HTERT RPE-1 (cell line): Measurements from ENCODE around the gene FAM78B.

Source experiments
- in situ Hi-C: fragments of 300-500 bp; cut with MboI; formaldehyde crosslinking; loops from 4 replicates; pipeline ENCODE4 v1.14.3; 2020; ENCODE audit warnings: low sequenced_read_pairs

FAM78B gene

DNA sequence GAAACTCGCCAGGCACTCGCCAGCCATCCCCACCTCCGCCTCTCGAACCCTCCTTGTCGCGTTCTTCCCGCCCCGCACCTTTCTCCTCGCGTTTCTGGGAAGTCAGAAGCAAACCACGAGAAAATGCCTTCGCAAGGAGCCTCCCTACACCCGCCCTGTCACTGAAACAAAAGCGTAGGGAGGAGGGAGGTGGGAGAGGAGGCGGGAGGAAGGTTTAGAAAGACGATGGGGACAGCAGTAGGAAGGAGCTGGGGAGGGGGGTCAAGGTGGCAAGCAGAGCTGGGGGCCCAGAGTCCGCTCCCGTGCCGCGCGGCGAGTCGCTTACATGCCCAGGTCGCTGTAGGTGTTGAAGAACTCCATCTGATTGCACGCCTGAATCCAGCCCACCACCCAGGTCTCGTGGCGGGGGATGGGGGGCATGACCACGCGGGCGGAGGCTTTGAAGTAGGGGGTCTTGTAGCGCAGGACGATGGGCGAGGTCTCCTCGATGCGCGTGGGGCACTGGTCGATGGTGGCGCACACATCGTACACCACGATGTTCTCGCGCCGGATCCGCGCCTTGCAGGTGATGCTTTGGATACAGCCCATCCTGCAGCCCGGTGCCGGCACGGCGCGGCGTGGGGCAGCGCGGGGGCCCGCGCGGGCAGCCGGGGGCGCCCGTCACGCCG lies 1.0 kb downstream of the FAM78B start:
- in situ Hi-C loops = no loop called here

- in situ Hi-C loops = no loop called here
Measured at GRCh38 chr1:166164995-166165660, 1.7 kb downstream of the FAM78B start.

- in situ Hi-C loops = no loop called here
Measured at GRCh38 chr1:166164646-166164994, 2.2 kb downstream of the FAM78B start.

GRCh38 chr1:166159656-166160055 lies 7.1 kb downstream of the FAM78B start:
- in situ Hi-C loops = no loop called here

GRCh38 chr1:166156674-166157073 lies 10.1 kb downstream of the FAM78B start:
- in situ Hi-C loops = no loop called here

DNA sequence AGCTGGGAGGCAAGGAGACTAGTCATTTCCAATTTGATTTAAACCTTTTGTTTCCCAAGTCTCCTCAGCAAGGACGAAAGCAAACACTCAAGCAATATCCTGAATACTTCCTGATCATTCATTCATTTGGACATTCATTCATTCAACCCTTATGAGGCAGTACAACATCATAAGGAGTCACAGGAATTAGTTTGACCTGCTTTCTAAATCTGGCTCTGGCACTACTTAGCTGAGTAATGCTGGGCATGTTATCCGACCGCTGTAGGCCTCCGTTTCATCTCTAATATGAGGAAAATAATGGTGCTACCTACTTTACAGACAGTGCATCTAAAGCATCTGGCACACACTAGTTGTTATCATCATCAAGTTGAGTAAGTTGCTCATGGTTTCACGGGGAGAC lies 11.7 kb downstream of the FAM78B start:
- in situ Hi-C loops = no loop called here

DNA sequence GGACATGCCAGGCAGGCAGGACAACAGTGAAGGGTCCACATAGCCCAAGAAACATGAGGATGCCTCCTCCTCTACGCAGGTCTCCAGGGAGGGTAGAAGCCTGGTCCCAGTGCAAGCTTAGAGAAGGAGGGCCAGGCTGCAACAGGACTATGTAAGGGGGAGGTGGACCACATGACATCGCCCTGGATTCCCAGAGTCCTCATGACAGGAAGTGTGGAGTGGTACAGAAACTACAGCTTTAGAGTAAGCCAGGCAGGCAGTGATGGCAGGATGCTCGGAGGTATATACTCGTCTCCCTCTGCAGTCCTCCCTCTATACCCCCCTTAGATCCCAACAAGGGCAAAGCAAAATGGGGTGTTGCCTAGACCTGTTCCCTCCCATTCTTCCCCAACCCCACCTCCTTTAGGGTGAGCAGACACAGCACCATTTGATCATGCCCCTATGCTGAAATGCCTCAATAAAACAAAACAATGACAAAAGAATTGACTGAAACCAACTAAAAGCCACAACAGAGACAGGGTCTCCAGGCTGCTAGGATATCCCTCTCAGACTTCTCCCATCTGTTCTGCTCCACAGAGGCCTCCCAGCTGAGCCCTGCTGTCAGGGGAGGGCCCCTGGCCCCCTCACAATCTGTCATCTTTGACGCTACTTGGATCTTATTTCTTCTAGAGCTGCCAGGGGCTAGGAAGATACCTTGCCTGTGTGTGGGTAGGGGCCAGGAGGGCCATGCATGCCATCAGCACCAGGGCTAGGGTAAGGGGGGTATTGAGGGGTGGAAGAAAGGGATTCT lies 13.1 kb downstream of the FAM78B start:
- in situ Hi-C loops = no loop called here

DNA sequence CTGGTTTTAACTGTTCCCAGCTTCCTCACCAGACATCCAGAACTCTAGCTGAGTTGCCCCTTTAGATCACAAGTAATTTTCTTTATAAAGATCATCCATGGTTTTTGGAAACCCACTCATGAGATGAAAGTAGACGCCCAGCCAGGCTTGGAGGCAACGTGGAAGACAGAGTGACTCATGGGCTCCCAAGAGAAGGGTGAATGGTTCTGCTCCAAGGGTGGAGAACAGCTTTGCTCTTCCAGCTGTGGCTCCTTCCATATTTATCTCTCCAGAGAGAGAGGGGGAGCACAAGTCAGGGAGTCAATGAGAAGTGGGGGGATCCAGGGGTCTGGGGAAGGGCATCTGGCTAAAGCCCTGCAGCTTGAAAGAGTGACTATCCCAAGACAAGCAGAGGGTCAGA lies 13.8 kb downstream of the FAM78B start:
- in situ Hi-C loops = no loop called here

DNA sequence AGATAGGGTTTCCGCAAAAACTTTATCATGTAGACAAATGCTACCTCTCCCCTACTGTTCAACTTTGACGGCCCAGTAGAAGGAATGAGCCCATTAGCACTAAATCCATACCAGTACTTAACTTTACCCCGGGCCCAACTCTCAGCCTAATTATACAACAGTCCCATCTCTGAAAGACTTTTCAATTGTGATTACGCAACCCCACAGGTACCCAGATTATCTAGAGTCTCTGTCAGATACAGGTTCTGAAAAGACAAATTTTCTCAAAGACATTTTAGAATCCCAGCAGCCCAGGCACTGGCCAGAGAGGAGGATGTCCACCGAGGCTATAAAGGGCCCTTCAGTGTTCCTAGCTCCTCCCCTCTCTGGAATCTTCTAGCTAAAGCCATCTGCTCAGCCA lies 15.0 kb downstream of the FAM78B start:
- in situ Hi-C loops = no loop called here

- in situ Hi-C loops = no loop called here
Measured at GRCh38 chr1:166145499-166145898, 21.3 kb downstream of the FAM78B start.

DNA sequence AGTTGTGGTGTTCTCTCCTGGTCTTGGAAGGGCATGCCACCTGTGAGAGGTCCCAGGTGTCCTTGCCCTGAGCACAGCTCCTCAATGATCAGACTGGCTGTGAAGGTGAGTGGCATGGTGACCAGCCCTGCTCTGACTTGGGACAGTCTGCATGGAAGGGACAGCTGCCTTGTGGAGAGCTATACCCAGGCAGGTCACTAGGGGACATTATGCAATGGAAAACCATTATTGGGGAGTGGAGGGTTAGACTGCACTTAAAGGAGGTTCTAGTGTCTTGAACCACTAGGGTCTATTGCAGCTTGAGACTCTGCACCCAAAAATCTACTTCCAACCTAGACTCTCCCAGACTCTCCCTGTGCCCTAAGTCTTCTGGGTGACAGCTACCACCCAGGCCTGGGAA lies 24.8 kb downstream of the FAM78B start:
- in situ Hi-C loops = no loop called here

- in situ Hi-C loops = no loop called here
Measured at GRCh38 chr1:166140251-166140650, 26.6 kb downstream of the FAM78B start.

DNA sequence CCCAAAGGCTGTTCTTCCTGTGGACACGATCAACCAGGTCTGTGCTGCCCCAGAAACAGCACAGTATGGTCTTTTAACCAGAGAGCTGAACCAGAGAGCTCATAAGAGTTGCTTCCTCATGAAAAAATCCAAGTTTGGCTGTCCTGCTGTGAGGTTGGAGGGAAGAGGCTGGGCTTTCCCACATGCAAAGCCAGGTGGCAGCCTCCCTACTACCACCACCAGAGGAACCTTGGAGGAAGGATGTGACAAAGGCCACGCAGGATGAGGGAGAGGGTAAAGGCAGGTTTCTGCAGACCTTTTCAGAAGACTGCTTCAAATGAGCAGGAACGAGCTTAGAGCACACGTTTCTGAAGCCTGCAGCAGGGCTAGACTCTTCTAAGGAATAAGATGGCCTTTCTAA lies 27.1 kb downstream of the FAM78B start:
- in situ Hi-C loops = no loop called here

DNA sequence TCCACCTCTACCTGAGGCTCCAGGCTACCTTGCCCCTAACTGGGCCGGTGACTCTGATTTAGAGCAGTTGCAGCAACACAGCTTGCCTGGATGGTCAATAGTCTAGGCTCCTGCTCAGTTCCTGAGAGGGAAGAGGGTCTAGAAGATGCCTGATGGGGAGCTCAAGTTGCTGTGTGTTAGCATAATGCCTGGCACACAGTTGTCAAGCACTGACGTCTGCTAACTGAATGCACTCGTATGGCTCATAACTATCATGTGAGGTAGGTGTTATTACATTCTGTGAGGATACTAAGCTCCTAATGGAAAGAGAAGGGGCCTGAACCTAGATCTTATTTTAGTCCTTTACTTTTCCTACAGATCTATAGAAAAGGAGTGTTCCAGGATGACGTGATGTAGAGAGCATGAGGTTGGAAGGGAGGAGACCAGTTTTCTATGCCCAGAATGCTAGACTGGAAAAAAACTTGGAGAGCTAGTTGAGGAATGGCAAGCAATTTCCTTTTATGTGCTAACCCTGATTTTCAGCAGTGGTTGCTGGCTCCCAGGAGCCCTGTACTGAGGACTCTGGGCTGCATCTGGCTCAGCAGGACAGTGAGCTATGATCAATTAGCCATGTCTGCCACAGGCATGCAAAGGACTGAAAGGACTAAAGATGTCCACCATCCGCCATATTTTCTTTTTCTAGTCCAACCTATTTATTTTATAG lies 30.0 kb downstream of the FAM78B start:
- in situ Hi-C loops = no loop called here

GRCh38 chr1:166136222-166136621 lies 30.6 kb downstream of the FAM78B start:
- in situ Hi-C loops = no loop called here

DNA sequence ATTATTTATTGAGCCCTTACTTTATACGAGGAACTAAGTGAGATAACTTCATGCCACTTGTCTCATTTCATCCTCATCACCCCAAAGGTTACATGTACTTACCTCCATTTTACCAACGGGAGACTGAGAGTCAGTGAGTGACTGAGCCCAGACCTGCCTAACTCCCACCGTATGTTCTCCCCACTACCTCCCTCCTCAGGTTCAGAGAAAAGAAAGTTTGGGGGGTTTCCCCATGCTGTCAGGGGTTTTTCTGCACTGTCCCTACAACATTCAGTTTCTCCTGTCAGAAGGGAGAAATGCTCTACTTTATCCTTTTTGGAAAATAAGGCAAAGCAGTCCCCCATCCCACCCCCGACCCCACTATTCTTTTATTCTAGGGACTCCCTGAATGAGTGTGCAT lies 32.9 kb downstream of the FAM78B start:
- in situ Hi-C loops = no loop called here

- in situ Hi-C loops = no loop called here
Measured at GRCh38 chr1:166133276-166133841, 33.4 kb downstream of the FAM78B start.

DNA sequence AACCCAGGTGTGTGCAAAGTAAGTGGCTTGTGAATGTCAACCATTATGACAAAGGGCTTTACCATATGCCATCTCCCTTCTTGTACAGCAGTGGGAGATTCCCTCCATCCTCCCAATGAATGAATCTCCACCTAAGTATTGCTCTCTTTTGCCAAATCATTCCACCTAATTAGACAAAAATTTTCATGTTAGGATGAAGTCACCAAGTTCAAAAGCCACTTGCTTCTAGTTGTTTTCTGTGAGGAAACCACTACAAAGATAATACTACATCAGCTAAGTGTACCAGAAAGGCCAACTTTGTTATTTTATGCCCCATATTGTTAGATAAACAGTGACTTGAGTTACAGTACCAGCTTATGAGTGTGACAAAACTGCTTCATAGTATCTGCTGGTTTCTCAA lies 34.3 kb downstream of the FAM78B start:
- in situ Hi-C loops = no loop called here

- in situ Hi-C loops = no loop called here
Measured at GRCh38 chr1:166129006-166129405, 37.8 kb downstream of the FAM78B start.

GRCh38 chr1:166128195-166128594 lies 38.6 kb downstream of the FAM78B start:
- in situ Hi-C loops = no loop called here

GRCh38 chr1:166127003-166127402 lies 39.8 kb downstream of the FAM78B start:
- in situ Hi-C loops = no loop called here
